T-helper 1 cell treated with Interleukin-12 subunit alpha and Interleukin-12 subunit beta and Interleukin-4 antibody, amounts not matched to agents 30 ng/mL and 1 ng/mL, for 36 hours (primary cell): ENCODE results near the gene C22orf23. TPM values are rescaled to one million over a fixed set of nuclear protein-coding genes. Genes with fewer than 3 reads are reported as not detected.

ENCODE experiments used
- intact Hi-C: fragments of 100-400 bp; cut with micrococcal nuclease; formaldehyde crosslinking; loops from one replicate; pipeline ENCODE4 v1.15.1; 2024
- total RNA-seq: library from RNA; stranded (reverse); gene quantifications from 2 replicates; pipeline ENCODE4 v1.2.3, GENCODE V29; 2022

The C22orf23 gene
- total RNA-seq, 1 donor from 2014 or later, result not detected

DNA sequence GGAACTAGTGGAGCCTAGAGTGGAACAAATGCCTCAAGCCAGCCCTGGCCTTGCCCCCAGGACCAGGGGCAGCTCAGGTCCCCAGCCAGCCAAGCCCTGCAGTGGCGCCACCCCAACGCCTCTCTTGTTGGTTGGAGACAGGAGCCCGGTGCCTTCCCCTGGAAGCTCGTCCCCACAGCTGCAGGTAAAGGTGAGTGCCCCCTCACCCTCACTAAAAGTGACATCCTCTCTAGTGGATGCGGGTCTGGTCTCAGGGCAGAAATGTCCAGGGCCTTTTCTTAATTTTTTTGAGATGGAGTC, 25.8 kb downstream of the C22orf23 start:
- intact Hi-C loops, result no loop called here

DNA sequence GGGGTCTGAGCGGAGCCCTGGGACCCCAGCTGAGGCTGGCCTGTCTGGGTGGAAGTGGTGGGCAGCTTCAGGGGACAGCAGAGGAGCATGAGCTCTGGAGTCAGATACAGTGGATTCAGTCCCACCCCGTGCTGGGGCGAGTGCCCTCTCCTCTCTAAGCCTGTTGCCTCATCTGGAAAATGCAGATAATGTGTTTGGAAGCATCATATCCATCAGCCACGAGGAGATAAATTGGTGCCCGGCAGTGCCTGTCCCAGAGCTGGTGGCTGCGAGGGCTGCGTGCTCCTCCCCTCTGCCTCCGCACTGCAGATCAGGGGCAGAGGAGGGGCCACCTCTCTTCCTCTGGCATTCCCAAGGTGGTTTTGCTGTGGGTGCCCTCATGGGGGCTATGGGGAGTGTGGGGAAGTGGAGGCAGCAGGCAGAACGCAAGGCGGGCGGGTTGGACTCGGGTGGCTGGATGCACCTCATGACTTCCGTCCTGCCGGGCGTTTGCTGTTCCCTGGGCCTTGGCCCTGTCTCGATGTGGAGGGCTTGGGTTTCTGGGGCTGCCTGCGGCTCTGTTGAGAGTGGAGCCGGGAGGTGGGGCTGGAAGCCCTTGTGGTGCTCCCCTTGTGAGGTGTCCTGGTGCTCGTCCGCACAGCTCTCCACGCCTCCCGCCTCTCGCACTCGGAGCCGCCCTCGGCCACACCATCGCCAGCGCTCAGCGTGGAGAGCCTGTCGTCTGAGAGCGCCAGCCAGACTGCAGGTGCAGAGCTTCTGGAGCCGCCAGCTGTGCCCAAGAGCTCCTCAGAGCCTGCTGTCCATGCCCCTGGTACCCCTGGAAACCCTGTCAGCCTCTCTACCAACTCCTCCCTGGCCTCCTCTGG, 26.4 kb downstream of the C22orf23 start:
- intact Hi-C loops, result no loop called here

- intact Hi-C loops, result no loop called here
Measured at GRCh38 chr22:37926358-37926757, 27.0 kb downstream of the C22orf23 start.

DNA sequence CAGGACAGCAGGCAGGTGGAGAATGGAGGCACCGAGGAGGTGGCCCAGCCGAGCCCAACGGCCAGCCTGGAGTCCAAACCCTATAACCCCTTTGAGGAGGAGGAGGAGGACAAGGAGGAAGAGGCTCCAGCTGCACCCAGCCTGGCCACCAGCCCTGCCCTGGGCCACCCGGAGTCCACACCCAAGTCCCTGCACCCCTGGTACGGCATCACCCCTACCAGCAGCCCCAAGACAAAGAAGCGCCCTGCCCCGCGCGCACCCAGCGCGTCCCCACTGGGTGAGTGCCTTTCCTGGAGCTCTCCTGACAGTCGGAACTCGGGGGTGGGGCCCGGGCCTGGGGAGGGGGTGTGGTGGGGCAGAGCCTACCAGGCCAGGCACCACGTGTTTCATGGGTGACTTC, 27.6 kb downstream of the C22orf23 start:
- intact Hi-C loops, result no loop called here

DNA sequence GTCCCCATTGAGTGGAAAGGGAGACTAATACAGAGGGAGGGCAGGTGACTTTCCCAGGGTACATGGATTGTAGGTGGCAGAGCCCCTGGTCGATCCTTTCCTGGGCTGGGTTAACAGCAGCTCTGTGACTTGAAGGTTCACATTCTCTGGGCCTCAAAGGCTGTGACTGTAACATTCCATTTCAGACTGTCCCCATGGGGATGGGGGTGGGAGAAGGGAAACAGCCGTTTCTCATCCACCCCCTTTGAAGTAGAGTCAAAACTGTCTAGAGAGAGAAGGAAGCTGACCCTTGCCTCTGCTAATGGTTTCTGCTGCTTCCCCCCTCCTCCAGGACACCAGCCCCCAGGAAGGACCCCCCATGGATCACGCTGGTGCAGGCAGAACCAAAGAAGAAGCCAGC, 28.1 kb downstream of the C22orf23 start:
- intact Hi-C loops, result no loop called here

- intact Hi-C loops, result no loop called here
Measured at GRCh38 chr22:37924386-37925065, 28.9 kb downstream of the C22orf23 start.

- intact Hi-C loops, result no loop called here
Measured at GRCh38 chr22:37923927-37924326, 29.5 kb downstream of the C22orf23 start.

DNA sequence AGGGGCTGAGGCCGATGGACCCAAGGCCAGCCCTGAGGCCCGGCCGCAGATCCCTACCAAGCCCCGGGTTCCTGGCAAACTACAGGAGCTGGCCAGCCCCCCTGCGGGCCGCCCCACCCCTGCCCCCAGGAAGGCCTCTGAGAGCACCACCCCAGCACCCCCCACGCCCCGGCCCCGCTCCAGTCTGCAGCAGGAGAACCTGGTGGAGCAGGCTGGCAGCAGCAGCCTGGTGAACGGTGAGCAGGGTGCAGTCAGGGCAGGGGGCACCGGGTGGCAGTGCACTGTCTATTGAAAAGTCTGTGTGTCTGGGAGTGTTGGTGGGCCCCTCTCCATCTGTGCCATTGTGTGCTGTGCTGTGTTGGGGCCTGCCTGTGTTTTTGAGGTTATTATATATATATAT, 31.2 kb downstream of the C22orf23 start:
- intact Hi-C loops, result no loop called here

DNA sequence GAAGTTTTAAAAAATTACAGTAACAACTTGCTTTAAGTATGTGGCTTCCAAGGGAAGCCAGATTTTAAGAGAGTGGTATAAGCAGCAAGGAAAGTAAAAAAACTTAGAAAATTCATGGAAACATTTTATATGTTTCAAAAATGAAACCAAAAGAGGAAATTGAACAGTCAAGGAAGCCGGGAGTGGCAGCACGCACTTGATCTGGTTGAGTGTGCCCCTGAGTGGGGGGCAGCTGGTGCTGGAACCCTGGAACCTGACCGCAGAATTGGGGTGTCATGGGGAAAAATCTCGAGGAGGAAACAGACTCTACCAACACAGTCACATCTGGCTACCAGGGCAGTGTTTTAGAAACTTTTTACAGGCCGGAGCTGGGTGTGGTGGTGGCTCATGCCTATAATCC, 33.3 kb downstream of the C22orf23 start:
- intact Hi-C loops, result no loop called here

- intact Hi-C loops, result no loop called here
Measured at GRCh38 chr22:37918580-37919270, 34.7 kb downstream of the C22orf23 start.

- intact Hi-C loops, result no loop called here
Measured at GRCh38 chr22:37917874-37918548, 35.4 kb downstream of the C22orf23 start.

- intact Hi-C loops, result no loop called here
Measured at GRCh38 chr22:37916311-37916710, 37.1 kb downstream of the C22orf23 start.

- intact Hi-C loops, result no loop called here
Measured at GRCh38 chr22:37913233-37913721, 40.1 kb downstream of the C22orf23 start.

DNA sequence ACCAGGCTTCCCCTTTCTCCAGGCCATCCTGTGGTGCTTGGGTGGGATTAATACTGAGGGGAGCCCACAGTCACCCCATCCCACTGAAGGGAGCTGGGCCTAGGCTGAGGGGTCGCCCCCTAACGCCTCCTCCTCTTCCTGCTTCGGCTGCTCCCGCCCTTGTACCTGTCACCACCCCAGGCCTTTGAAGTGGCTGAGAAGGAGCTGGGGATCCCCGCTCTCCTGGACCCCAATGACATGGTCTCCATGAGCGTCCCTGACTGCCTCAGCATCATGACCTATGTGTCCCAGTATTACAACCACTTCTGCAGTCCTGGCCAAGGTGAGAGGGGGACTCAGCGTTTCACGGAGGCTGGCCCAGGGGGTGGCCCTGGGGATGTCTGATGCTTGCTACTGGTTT, 41.2 kb downstream of the C22orf23 start:
- intact Hi-C loops, result no loop called here

GRCh38 chr22:37911697-37912096, 41.7 kb downstream of the C22orf23 start:
- intact Hi-C loops, result no loop called here

DNA sequence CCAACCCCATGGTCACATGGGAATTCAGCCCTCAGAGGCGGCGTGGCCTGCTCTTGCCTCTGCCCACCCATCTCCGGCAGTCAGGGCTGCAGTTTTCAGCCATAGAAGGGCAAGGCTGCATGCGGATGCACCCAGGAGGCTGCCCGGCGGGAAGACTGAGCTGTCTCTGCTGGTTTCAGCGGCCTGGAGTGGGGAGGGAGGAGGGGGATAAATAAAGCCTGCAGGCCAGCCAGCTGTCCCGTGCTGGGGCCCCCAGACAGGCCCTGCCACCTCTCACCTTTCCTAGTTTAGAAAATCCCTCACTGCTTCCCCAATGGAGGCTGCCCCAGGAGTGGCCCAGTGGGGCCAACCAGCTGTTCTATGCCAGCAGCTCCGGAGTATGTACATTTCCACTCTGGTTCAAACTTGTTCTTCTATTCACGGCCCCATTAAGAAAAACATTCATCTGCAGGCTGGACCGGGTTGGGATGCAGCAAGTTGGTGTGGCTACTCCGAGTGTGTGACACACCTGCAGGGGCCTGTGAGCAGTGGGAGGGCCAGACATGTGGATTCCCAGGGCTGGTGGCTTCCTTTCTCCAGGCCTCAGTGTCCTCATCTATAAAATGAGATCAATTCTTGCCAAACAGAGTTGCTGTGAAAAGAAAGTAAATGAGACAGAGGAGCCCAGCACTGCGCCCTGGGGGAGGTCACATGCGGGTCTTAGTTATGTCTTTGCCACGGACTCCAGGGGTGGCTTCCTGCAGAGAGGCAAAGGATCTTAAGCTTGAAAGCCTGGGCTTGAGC, 42.3 kb downstream of the C22orf23 start:
- intact Hi-C loops, result no loop called here

GRCh38 chr22:37909766-37910165, 43.6 kb downstream of the C22orf23 start:
- intact Hi-C loops, result no loop called here

DNA sequence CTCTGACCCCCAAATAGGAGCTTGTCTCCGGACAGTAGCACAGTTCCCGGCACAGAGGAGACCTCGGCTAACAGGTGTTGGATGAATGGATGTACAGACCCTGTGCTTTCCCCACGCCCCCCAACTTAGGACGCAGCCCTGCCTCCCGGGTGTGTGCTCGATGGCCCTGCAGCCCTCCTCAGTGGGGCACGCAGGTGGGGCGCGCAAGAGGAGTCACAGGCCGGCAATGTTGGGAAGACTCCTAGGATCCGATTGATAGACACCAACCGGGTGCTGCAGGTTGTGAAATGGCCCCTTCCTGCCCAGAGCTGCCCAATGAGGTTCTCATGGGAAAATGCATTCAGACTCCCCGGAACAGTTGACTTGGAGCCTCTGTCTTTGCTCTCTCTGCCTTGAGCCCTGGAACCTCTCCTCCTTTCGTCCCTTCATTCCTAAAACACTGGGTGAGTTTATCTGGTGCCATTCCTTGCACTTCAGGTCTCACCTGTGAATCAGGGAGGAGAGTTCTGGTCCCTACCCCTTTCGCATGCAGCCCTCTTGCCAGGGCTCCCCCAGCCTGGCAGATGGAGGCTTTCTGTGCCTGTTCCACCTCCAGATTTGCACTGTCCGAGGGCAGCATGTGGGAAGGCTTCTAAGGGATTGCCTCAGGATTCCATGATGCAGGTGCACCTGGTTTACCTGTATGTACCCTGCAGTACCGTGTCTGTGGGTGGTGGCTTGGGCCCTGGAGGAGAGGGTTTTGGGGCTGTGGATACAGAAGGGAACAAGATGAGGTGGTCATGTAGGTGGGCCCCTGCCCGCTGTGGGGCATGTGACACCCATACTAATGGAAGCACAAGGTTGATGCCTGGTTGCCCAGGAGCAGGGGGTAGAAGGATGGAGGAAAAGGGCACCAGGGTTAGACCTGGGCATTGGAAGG, 46.1 kb downstream of the C22orf23 start:
- intact Hi-C loops, result no loop called here

DNA sequence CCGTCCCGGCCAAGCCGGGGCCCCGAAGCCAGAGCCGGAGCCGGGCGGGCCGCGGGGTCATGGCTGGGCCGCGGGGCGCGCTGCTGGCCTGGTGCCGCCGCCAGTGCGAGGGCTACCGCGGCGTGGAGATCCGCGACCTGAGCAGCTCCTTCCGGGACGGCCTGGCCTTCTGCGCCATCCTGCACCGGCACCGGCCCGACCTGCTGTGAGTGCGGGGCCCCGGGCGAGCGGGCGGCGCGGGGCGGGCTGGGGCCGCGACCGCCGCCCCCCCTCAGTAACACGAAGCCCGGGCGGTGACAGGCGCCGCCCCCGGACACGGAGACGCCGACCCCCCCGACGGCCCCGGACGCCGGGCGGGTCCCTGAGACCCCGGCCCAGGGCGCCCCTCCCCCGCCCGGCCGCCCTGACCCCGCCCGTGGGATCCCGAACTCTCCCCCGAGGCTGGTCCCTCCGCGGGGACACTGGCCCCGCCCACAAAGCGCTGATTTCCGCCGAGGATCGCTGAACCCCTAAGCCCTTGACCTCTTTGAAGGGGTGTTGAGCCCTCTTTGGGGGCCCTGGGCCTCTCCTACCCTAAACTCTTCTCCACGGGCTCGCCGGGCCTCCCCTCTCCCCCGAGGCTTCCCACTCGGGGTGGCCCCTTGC, 46.9 kb downstream of the C22orf23 start:
- intact Hi-C loops, result loop anchor here (1.0 kb wide), 2 partner anchors 10 to 28 kb away; no protein-coding TSS in a partner anchor
